HG03457 (cell line): ENCODE measurements around the gene TTF1.

ENCODE experiments used
- ATAC-seq: cut with Tn5 transposase; IDR thresholded peaks from one replicate; pipeline ENCODE4 v1.9.1; 2021; ENCODE audit warnings: moderate number of reproducible peaks; ENCODE audit not compliant: unreplicated experiment

TTF1 gene, protein sequence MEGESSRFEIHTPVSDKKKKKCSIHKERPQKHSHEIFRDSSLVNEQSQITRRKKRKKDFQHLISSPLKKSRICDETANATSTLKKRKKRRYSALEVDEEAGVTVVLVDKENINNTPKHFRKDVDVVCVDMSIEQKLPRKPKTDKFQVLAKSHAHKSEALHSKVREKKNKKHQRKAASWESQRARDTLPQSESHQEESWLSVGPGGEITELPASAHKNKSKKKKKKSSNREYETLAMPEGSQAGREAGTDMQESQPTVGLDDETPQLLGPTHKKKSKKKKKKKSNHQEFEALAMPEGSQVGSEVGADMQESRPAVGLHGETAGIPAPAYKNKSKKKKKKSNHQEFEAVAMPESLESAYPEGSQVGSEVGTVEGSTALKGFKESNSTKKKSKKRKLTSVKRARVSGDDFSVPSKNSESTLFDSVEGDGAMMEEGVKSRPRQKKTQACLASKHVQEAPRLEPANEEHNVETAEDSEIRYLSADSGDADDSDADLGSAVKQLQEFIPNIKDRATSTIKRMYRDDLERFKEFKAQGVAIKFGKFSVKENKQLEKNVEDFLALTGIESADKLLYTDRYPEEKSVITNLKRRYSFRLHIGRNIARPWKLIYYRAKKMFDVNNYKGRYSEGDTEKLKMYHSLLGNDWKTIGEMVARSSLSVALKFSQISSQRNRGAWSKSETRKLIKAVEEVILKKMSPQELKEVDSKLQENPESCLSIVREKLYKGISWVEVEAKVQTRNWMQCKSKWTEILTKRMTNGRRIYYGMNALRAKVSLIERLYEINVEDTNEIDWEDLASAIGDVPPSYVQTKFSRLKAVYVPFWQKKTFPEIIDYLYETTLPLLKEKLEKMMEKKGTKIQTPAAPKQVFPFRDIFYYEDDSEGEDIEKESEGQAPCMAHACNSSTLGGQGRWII

DNA sequence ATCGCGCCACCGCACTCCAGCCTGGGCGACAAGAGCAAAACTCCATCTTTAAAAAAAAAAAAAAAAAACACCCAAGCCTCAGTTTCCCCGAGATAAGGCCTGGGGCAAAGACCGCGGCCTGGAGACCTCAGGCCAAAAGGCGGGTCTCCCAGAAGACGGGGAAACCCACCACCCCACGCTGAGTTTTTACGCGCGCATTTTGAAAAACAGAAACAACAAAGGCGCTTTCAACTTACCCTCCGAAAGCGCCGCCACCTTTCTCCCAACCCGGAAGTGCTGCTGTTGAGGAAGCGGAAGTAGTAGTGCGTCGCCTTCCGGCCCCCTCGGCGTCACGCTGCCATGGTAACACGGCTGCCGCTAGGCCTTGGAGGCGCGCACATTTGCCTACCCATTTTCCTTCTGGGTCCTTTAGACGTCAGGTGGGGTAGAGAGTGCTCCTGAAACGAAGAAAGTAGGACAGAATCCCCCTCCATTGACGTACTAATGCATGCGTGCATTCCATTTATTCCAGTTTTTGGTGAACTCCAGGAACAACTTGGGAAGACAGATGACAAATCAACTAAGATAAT lies at the start of gene TTF1:
TTF1 (minus strand) TSS at position 287 of the 569 bp plus-strand sequence. CDS start 4,019 bp downstream, outside the sequence.
- peak; percentile 39 for ATAC-seq

GRCh38 chr9:132456241-132456640 lies 49.6 kb upstream of the TTF1 start:
- no peak for ATAC-seq

DNA sequence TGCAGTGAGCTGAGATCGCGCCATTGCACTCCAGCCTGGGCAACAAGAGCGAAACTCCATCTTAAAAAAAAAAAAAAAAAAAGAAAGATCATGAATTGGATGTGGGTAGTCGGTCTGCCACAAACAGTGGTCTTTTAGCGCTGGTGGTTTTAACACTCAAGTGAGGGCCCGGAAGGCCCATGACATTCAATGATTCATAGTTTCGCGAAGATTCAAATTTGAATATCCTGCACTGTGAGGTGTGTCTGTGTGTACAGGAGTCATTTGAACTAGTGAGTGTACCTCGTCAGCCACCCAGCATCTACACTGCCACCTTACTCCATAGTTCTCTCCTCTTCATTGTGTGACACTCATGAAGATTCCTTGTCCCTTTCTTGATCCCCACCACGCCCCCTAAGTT lies 44.6 kb upstream of the TTF1 start:
- ATAC-seq = no peak

DNA sequence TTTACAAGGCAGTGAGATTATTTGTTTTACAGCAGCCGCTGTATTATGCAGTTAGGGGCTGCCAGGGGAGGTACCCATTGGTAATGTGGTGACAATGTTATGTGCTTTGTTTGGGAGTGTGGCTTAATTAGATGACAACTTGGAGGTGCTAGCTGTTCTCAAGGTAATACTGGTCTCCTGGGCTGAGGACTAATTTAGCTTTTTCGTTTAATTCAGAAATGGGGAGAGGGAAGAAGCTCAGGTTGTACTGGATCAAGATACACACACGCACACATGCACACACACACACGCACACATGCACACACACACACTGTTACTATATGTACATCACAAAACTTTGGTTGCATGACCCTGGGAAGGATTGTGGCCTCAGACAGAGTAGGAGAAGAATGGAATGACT lies 41.3 kb upstream of the TTF1 start:
- ATAC-seq = no peak

DNA sequence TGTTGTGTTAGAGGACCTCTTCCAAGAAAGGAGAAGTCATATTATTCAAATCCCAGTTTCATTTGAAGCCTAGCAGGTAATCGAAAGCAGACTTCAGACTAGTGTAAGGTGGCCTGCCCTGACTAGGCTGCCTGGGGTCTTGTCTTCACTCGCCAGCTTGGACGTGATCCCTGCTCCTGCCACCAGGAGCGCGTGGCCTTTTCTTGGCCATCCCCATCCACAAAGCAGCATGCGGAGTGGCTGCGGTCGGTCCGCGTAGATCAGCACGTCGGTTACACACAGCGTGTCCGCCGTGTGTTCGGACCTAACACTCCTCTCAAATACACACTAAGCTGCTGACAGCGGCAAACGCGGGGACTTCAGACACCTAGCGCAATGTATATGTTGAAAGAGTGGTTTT lies 40.7 kb upstream of the TTF1 start:
- no peak for ATAC-seq

GRCh38 chr9:132446887-132447286 lies 40.2 kb upstream of the TTF1 start:
- no peak for ATAC-seq

DNA sequence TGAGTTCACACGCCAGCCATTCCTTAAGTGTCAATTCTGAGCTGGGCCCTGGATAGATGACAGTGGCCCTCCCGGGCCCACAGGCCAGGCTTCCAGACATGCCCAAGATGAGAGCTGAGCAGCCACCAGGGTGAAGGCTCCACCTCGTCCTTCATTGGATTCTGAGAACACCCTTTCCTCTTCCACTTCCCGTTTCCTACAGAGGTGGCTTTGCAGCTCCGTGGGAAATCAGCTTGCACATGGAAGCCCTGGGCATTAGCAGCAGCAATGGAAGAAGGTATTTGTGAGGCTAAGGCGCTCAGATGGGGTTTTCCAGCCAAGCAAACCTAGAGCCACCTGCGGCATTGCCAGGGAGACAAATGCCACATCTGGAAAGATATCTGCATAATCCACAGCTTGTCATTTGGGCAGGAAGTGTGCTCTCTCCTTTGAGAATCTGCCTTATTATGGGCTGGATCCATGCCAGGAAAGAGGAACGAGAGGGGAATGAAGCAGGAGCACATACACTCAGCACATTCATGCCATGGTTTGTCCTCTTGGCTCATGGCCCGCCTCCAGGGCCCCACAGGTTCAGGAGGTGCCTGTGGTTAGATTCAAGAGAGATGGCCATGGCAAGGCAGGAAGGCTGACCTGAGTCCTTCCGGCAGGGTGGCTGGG lies 37.4 kb upstream of the TTF1 start:
- ATAC-seq = no peak

DNA sequence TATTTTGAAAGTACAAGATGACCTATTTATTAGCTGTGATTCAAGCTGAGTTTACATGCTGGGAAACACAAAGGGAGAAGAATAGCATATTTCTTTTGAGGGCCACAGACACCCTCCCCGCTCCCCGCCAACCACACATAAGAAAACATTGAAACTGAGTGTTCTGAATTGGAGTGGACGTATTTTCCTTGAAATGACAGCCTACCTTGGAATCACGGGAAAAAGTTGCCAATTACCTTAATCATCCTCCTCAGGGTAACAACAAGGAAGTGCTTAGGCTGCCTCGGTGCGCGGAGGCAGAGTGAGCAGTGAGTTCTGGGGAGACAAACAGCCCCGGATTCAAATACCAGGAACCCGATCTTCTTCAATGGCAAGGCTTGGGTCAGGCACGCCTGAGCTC lies 34.8 kb upstream of the TTF1 start:
- ATAC-seq = no peak

DNA sequence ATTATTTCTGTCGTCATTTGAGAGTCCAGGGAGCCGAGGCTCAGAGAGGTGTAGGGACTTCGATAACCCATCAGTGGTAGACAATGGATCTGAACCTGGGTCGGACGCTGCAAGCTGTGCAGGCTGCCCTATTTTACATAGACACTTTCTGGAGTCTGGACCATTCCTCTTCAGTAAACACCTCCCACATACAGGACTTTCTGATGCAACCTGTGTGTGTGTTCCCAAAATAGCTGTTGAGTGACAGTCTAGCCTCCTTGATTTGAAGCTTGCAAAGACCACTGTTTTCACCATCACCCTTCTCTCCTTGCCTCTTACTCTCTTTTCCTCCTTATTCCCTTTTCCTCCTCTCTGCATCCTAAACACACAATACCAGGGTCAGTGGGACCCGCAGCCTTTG lies 34.1 kb upstream of the TTF1 start:
- ATAC-seq = no peak

GRCh38 chr9:132439153-132439552 lies 32.5 kb upstream of the TTF1 start:
- no peak for ATAC-seq

DNA sequence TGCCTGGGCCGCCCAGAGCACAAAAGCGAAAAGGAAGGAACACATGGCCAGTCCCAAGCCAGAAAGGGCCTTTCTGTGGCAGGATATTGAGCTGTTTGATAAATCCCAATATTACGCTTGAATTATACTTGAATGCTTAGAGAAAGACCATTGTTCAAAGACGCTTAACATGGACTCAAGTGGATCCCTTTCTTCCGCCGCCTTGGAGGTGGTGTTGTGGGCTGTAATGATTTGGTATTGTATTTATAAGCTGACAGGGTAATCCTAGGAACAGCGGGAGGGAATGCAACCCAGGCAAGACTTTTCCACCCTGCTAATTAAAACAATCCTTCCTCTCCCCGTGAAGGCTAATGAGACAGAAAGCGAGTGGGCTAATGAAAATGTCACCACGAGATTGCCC lies 28.2 kb upstream of the TTF1 start:
- no peak for ATAC-seq

GRCh38 chr9:132430998-132431397 lies 24.4 kb upstream of the TTF1 start:
- ATAC-seq = no peak

- no peak for ATAC-seq
Observed at GRCh38 chr9:132426639-132427414, 20.2 kb upstream of the TTF1 start.

DNA sequence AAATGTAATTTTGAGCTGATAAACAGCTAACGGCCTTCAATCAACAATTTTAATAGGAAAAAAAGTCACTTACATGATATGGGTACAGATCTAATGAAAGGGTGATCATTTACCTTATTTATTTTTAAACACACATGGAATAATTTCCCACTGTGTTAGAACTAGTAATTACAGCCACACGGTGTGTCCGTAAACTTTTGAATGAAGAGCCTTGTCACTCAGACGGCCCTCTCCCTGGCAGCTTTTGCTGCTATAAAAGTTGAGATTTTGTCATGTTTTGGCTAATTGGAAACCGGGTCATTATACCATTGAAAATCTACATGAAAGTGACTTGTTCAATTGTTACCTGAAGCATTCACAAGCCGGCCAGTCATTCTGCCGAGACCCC lies 19.0 kb upstream of the TTF1 start:
- ATAC-seq = no peak

DNA sequence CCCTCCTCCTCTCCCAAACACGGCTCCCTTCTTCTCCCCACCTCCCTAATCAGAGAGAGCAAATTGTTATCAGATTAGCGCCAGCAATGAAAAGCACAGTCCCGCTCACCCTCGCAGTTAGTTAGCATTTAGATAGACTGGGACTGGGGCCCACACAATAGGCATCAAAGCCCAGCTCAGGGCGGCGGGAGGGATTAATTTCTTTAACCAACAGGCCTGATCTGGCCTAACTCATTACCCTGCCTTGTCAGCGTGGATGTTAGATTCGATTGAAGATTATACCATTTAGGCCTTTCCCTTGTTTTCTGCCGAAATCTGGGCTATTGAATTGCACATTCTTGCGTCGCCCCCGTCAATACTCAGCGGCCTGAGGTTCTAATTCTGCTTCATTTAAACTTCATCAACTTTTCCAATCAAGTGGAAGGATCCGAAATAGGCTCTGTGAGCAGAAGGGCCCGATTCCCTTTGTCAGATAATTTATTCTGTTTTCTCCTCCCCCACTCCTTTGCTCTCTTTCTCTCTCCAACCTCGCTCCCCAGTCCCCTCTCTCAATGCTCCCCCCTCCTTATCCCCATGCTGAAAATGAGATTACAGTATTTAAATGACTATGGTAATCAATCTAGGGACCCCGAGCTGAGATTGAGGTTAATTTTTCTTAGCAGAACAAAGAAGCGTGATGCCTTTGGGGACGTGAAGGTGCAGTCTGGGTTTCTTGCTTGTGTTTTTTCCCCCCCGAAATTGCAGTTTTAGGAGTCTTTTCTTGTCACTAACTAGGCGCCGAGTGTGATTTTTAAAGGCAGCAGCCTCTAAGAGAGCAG lies 18.4 kb upstream of the TTF1 start:
- ATAC-seq = no peak

- ATAC-seq = no peak
Observed at GRCh38 chr9:132423503-132423902, 16.9 kb upstream of the TTF1 start.

DNA sequence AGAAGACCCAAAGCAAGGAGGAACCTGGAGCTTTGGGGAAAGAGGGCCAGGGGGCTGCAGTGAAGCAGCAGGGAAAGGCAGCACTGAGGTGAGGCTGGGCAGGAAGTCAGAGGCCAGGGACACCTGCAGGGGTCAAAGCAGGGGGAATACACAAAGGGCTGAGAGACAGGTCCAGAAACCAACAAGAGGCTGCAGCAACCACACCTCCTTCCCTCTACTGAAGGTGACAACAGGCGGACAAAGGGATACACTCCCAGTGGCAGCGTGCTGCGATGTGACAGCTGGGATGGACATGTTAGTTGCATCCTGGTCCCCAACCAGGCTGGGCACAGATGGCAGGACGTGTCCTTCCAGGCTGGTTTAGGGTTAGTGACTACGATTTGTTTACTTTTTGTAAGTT lies 15.9 kb upstream of the TTF1 start:
- ATAC-seq = no peak

DNA sequence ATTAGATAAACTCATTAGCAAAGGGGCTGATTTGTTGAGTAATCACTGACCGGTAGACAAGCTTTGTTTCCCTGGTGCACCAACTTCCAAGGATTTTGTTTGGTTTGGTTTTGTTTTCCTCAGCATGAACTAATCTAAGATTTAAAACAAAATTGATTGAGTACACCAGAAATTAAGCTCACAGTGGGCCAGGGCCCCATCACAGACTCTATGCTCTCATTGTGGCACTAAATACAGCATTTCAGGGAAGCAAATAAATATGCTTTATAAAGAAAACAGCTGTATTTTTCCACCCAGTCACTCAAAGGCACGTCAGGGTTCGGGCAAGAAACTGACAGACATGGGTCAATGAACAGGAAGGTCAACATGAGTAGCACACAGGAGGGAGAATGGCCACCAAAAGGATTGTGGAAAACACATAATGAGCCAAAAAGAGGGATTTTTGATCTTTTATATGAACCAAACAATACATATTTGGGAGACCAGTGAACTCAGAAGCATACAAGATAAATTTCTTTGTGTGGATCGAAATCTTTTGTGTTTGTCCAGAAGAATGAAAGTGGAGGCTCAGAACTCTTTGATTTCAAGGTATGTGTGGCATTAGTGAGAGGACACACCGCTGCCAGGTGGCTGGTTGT lies 12.2 kb upstream of the TTF1 start:
- no peak for ATAC-seq

DNA sequence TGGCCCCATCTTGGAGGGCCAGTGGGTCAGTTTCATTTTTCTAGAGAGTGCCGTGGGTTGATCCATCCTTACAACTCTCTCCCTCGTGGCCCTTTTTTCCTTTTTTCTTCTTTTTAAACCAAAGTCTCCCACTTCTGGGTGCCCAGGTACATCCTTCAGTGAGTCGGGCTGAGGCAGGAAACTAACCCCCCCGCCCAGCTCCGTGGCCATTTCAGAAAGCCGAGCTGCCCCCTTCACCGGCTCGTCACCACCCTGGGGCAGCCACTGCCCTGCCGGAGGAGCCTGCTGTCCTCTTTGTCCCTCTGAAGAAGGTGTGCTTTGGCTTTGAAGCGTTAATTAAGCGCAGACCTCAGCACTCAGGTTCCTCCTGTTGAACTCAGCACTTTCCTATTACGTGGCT lies 8.5 kb upstream of the TTF1 start:
- no peak for ATAC-seq
